Neural progenitor cell (in vitro differentiated cells): ENCODE data around the gene AMN1.

Experiments used
- CTCF ChIP-seq: fragments of 200-600 bp; sonication (generic); IDR thresholded peaks from 2 replicates; pipeline ENCODE4 v1.5.1; 2017; ENCODE audit warnings: antibody characterized with exemption, mild to moderate bottlenecking
- EZH2 ChIP-seq: fragments of 200-600 bp; sonication (generic); IDR thresholded peaks from 2 replicates; pipeline ENCODE4 v1.6.1; 2017; ENCODE audit warnings: antibody characterized with exemption, mild to moderate bottlenecking, moderate library complexity
- EZH2phosphoT487 ChIP-seq: fragments of 200-600 bp; sonication (generic); IDR thresholded peaks from 2 replicates; pipeline ENCODE4 v1.6.1; 2017; ENCODE audit warnings: antibody characterized with exemption

- no peak for TF ChIP-seq CTCF
- TF ChIP-seq EZH2: no peak
- TF ChIP-seq EZH2phosphoT487: no peak
These were observed 77.9 kb downstream of the AMN1 start for GRCh38 chr12:31650918-31651317.
